Lower lobe of right lung (tissue), 2 donors: Measurements from ENCODE around the gene RNF4. TPM values are rescaled to one million over a fixed set of nuclear protein-coding genes. Genes with fewer than 3 reads are reported as not detected.

Experiments used
- ATAC-seq, 2 donors: fragments of 200-7000 bp; cut with Tn5 transposase; one replicate each; pipeline ENCODE4 v1.9.1; 2020 to 2022; ENCODE audit warnings: mild to moderate bottlenecking in 2 of 2, moderate library complexity in 2 of 2
- DNase-seq: peaks from one replicate; pipeline ENCODE4 v3.0.0-alpha.2; 2020
- H3K27ac ChIP-seq: fragments of 200-600 bp; one replicate; pipeline ENCODE4 v1.8.0; 2022
- H3K27me3 ChIP-seq: fragments of 200-600 bp; one replicate; pipeline ENCODE4 v1.8.0; 2022; ENCODE audit warnings: low read depth
- H3K36me3 ChIP-seq: fragments of 200-600 bp; one replicate; pipeline ENCODE4 v1.8.0; 2022; ENCODE audit warnings: mild to moderate bottlenecking
- H3K4me1 ChIP-seq: fragments of 200-600 bp; one replicate; pipeline ENCODE4 v1.8.0; 2022
- H3K4me3 ChIP-seq: fragments of 200-600 bp; one replicate; pipeline ENCODE4 v1.8.0; 2022; ENCODE audit warnings: mild to moderate bottlenecking
- H3K9me3 ChIP-seq: fragments of 200-600 bp; one replicate; pipeline ENCODE4 v1.8.0; 2022
- CTCF ChIP-seq: fragments of 200-600 bp; IDR thresholded peaks from one replicate; pipeline ENCODE4 v1.8.0; 2022; ENCODE audit warnings: antibody characterized with exemption, mild to moderate bottlenecking
- intact Hi-C: fragments of 100-400 bp; cut with DNase I; formaldehyde crosslinking; loops from one replicate; pipeline ENCODE4 v1.11.0; 2022
- total RNA-seq: library from RNA; stranded (reverse); fragmentation: NEBNext Ultra II Directional; extraction: Animal tissue kit (Norgen Biotek cat#: 25700); gene quantifications from one replicate; pipeline ENCODE4 v1.2.1, GENCODE V29; 2021
- donor health status: DM: no; HTN: yes; CAD: no; lungs with severe emphysema.

Gene RNF4
- total RNA-seq, 1 donor from 2014 or later: 39.3 TPM

GRCh38 chr4:2552806-2553205, 83.9 kb downstream of the RNF4 start:
- TF ChIP-seq CTCF: no peak
- DNase-seq: peak; percentile 17
- no peak for ATAC-seq
- no peak overlapping the region for H3K4me3 ChIP-seq
- intact Hi-C loops: no loop called here
- no peaks in the 10 kb centered on the region for H3K27me3 ChIP-seq
- H3K36me3 ChIP-seq: no peaks in the 10 kb centered on the region
- H3K9me3 ChIP-seq: no peaks in the 10 kb centered on the region
- peaks cover 7% of the 10 kb centered on the region for H3K4me1 ChIP-seq
- H3K27ac ChIP-seq: no peak overlapping the region

GRCh38 chr4:2558301-2558700, 89.4 kb downstream of the RNF4 start:
- ATAC-seq (peak in 1 of 2 donors; percentile 29), DNase-seq (peak; percentile 28)
- Histone ChIP-seq H3K27me3 (no peaks in the 10 kb centered on the region), H3K36me3 (peaks cover 13% of the 10 kb centered on the region), H3K9me3 (no peaks in the 10 kb centered on the region), H3K27ac (no peak overlapping the region), H3K4me1 (peaks cover 11% of the 10 kb centered on the region), H3K4me3 (no peak overlapping the region)
- intact Hi-C loops: no loop called here
- no peak for TF ChIP-seq CTCF

GRCh38 chr4:2560167-2560566, 91.3 kb downstream of the RNF4 start:
- H3K27ac ChIP-seq: no peak overlapping the region
- intact Hi-C loops: no loop called here
- H3K36me3 ChIP-seq: peaks cover 13% of the 10 kb centered on the region
- no peak for ATAC-seq
- H3K27me3 ChIP-seq: no peaks in the 10 kb centered on the region
- H3K9me3 ChIP-seq: no peaks in the 10 kb centered on the region
- H3K4me1 ChIP-seq: peaks cover 11% of the 10 kb centered on the region
- H3K4me3 ChIP-seq: no peak overlapping the region
- no peak for TF ChIP-seq CTCF
- DNase-seq: peak; percentile 11

Other genes with a start within 250 kb of the RNF4 start
- 12.3 TPM for gene HAUS3, start 227.0 kb upstream of the RNF4 start, total RNA-seq
- gene POLN, start 227.0 kb upstream of the RNF4 start, total RNA-seq: 2.2 TPM
- gene MXD4, start 207.0 kb upstream of the RNF4 start, total RNA-seq: 74.3 TPM
- gene ZFYVE28, start 50.5 kb upstream of the RNF4 start, total RNA-seq: 12.9 TPM
- 4.3 TPM for gene CFAP99, start 50.2 kb upstream of the RNF4 start, total RNA-seq
- 26.1 TPM for gene FAM193A, start 67.5 kb downstream of the RNF4 start, total RNA-seq